ENCODE results near the gene ITPKC.

GRCh38 chr19:40681039-40681438, 35.9 kb upstream of the ITPKC start:
- TF ChIP-seq, protein P1, sequence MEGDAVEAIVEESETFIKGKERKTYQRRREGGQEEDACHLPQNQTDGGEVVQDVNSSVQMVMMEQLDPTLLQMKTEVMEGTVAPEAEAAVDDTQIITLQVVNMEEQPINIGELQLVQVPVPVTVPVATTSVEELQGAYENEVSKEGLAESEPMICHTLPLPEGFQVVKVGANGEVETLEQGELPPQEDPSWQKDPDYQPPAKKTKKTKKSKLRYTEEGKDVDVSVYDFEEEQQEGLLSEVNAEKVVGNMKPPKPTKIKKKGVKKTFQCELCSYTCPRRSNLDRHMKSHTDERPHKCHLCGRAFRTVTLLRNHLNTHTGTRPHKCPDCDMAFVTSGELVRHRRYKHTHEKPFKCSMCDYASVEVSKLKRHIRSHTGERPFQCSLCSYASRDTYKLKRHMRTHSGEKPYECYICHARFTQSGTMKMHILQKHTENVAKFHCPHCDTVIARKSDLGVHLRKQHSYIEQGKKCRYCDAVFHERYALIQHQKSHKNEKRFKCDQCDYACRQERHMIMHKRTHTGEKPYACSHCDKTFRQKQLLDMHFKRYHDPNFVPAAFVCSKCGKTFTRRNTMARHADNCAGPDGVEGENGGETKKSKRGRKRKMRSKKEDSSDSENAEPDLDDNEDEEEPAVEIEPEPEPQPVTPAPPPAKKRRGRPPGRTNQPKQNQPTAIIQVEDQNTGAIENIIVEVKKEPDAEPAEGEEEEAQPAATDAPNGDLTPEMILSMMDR (IDR thresholded peaks at IDR 0.05) = no peak
- TF ChIP-seq POLR2A (IDR thresholded peaks at IDR 0.05) = no peak
